H9 (cell line): ENCODE results near the gene IL20RB. TPM values are rescaled to one million over a fixed set of nuclear protein-coding genes. Genes with fewer than 3 reads are reported as not detected.

ENCODE experiments used
- DNase-seq: peaks from one replicate; pipeline ENCODE4 v3.0.0-alpha.2; 2017
- H2AFZ ChIP-seq: one replicate; pipeline ENCODE4 v1.6.1; 2013; ENCODE audit warnings: mild to moderate bottlenecking, low read length, control low read depth, moderate library complexity
- H2AK5ac ChIP-seq: 2 replicates; pipeline ENCODE4 v1.6.1; 2013; ENCODE audit warnings: low read length, control low read depth, mixed read lengths; ENCODE audit not compliant: insufficient read length
- H2BK120ac ChIP-seq: one replicate; pipeline ENCODE4 v1.6.1; 2013; ENCODE audit warnings: low read depth, mild to moderate bottlenecking, low read length, control low read depth, inconsistent platforms; ENCODE audit not compliant: poor library complexity, severe bottlenecking
- H2BK12ac ChIP-seq: 2 replicates; pipeline ENCODE4 v1.6.1; 2013; ENCODE audit warnings: low read length, control low read depth, mixed read lengths, low read depth; ENCODE audit not compliant: insufficient read length
- H2BK15ac ChIP-seq: 2 replicates; pipeline ENCODE4 v1.6.1; 2013; ENCODE audit warnings: low read depth, low read length, control low read depth
- H2BK20ac ChIP-seq: one replicate; pipeline ENCODE4 v1.6.1; 2013; ENCODE audit warnings: low read depth, mild to moderate bottlenecking, low read length, control low read depth, inconsistent platforms; ENCODE audit not compliant: poor library complexity, severe bottlenecking
- H2BK5ac ChIP-seq: 2 replicates; pipeline ENCODE4 v1.6.1; 2013; ENCODE audit warnings: low read length, control low read depth, mixed read lengths; ENCODE audit not compliant: insufficient read length
- H3K14ac ChIP-seq: 2 replicates; pipeline ENCODE4 v1.6.1; 2013; ENCODE audit warnings: low read length, control low read depth; ENCODE audit not compliant: insufficient read depth
- H3K18ac ChIP-seq: 2 replicates; pipeline ENCODE4 v1.6.1; 2013; ENCODE audit warnings: low read depth, mild to moderate bottlenecking, mixed read lengths, low read length, control low read depth; ENCODE audit not compliant: insufficient read length
- H3K23ac ChIP-seq: 2 replicates; pipeline ENCODE4 v1.6.1; 2013; ENCODE audit warnings: low read length, control low read depth, mixed read lengths, low read depth; ENCODE audit not compliant: insufficient read length
- H3K23me2 ChIP-seq: 2 replicates; pipeline ENCODE4 v1.6.1; 2013; ENCODE audit warnings: low read depth, mild to moderate bottlenecking, mixed read lengths, low read length, control low read depth; ENCODE audit not compliant: insufficient read length, poor library complexity, severe bottlenecking
- H3K27ac ChIP-seq: 2 replicates; pipeline ENCODE4 v1.5.1; 2013; ENCODE audit warnings: low read length, control low read depth, mixed read lengths, low read depth; ENCODE audit not compliant: insufficient read length
- H3K27me3 ChIP-seq: 2 replicates; pipeline ENCODE4 v1.6.1; 2013; ENCODE audit warnings: low read length, control low read depth, inconsistent platforms; ENCODE audit not compliant: insufficient read depth
- H3K4ac ChIP-seq: 2 replicates; pipeline ENCODE4 v1.6.1; 2013; ENCODE audit warnings: low read depth, mild to moderate bottlenecking, control low read depth, inconsistent platforms, low read length, moderate library complexity
- H3K4me1 ChIP-seq: 2 replicates; pipeline ENCODE4 v1.6.1; 2013; ENCODE audit warnings: low read length, control low read depth, inconsistent platforms; ENCODE audit not compliant: insufficient read depth
- H3K4me2 ChIP-seq: 2 replicates; pipeline ENCODE4 v1.6.1; 2013; ENCODE audit warnings: low read length, control low read depth, mixed read lengths; ENCODE audit not compliant: insufficient read length, insufficient read depth
- H3K56ac ChIP-seq: 2 replicates; pipeline ENCODE4 v1.6.1; 2013; ENCODE audit warnings: low read depth, mild to moderate bottlenecking, mixed read lengths, low read length, control low read depth; ENCODE audit not compliant: insufficient read length
- H3K79me1 ChIP-seq: 2 replicates; pipeline ENCODE4 v1.6.1; 2013; ENCODE audit warnings: low read depth, mild to moderate bottlenecking, moderate library complexity, low read length, control low read depth, inconsistent platforms; ENCODE audit not compliant: insufficient read depth, poor library complexity, severe bottlenecking
- H3K79me2 ChIP-seq: 2 replicates; pipeline ENCODE4 v1.6.1; 2013; ENCODE audit warnings: low read length, control low read depth, inconsistent platforms; ENCODE audit not compliant: insufficient read depth
- H3K9ac ChIP-seq: 2 replicates; pipeline ENCODE4 v1.6.1; 2013; ENCODE audit warnings: low read length, control low read depth, mixed read lengths; ENCODE audit not compliant: insufficient read length; ENCODE audit errors: extremely low read depth
- H3K9me3 ChIP-seq: one replicate; pipeline ENCODE4 v1.6.1; 2013; ENCODE audit warnings: low read depth, low read length, inconsistent platforms; ENCODE audit not compliant: control insufficient read depth
- H3T11ph ChIP-seq: one replicate; pipeline ENCODE4 v1.6.1; 2013; ENCODE audit warnings: mild to moderate bottlenecking, low read length, control low read depth, inconsistent platforms
- H4K20me1 ChIP-seq: one replicate; pipeline ENCODE4 v1.6.1; 2013; ENCODE audit not compliant: control insufficient read depth, insufficient read length, insufficient read depth
- H4K5ac ChIP-seq: 2 replicates; pipeline ENCODE4 v1.6.1; 2013; ENCODE audit warnings: low read depth, mild to moderate bottlenecking, mixed read lengths, low read length, control low read depth; ENCODE audit not compliant: insufficient read length
- H4K8ac ChIP-seq: replicated peaks from 2 replicates; pipeline ENCODE4 v1.6.1; 2013; ENCODE audit warnings: low read length, control low read depth, mixed read lengths, low read depth; ENCODE audit not compliant: insufficient read length
- H4K91ac ChIP-seq: 2 replicates; pipeline ENCODE4 v1.6.1; 2013; ENCODE audit warnings: low read depth, mild to moderate bottlenecking, moderate library complexity, mixed read lengths, low read length, control low read depth; ENCODE audit not compliant: insufficient read length
- H3K27ac Mint-ChIP-seq, 3 experiments: 2 replicates in 2 of 3; 3 replicates in 1 of 3; pipeline ENCODE4 v1.8.0; 2020 to 2021; ENCODE audit warnings: mixed read lengths in 3 of 3, mild to moderate bottlenecking in 1 of 3, moderate library complexity in 1 of 3
- H3K27me3 Mint-ChIP-seq: 2 replicates; pipeline ENCODE4 v1.8.0; 2021; ENCODE audit warnings: low read depth, mild to moderate bottlenecking, moderate library complexity, mixed read lengths
- H3K36me3 Mint-ChIP-seq, 3 experiments: 2 replicates in 2 of 3; 3 replicates in 1 of 3; pipeline ENCODE4 v1.8.0; 2020 to 2021; ENCODE audit warnings: low read depth in 3 of 3, mixed read lengths in 3 of 3; ENCODE audit not compliant: insufficient read depth in 1 of 3
- H3K4me1 Mint-ChIP-seq, 2 experiments: 2 replicates each; pipeline ENCODE4 v1.8.0; 2020; ENCODE audit warnings: mixed read lengths in 2 of 2
- H3K4me3 Mint-ChIP-seq, 2 experiments: 2 replicates in 1 of 2; 3 replicates in 1 of 2; pipeline ENCODE4 v1.8.0; 2020 to 2021; ENCODE audit warnings: mild to moderate bottlenecking in 2 of 2, mixed read lengths in 2 of 2, moderate library complexity in 1 of 2
- H3K9me3 Mint-ChIP-seq, 2 experiments: 2 replicates in 1 of 2; 3 replicates in 1 of 2; pipeline ENCODE4 v1.8.0; 2020; ENCODE audit warnings: mild to moderate bottlenecking in 2 of 2, mixed read lengths in 2 of 2, moderate library complexity in 1 of 2
- WGBS: extraction: QIAGEN DNeasy Blood & Tissue Kit; methylation state at CpG from one replicate; pipeline ENCODE4 v1.1.7; 2013; ENCODE audit warnings: missing lambda C conversion rate, low lambda C conversion rate, mixed read lengths; ENCODE audit not compliant: insufficient read length; ENCODE audit errors: extremely low coverage; 5-methylcytosine and 5-hydroxymethylcytosine counted together
- total RNA-seq: library from RNA; stranded (reverse); gene quantifications from 2 replicates; pipeline ENCODE4 v1.2.1, GENCODE V29; 2021
- TF ChIP-seq, protein P1 (sequence below): fragments of 200-600 bp; sonication (generic); conservative IDR thresholded peaks from 3 replicates; pipeline ENCODE4 v1.8.0; 2021; ENCODE audit warnings: antibody characterized with exemption, mild to moderate bottlenecking

IL20RB gene
- total RNA-seq, 1 experiment from 2014 or later, result 1.5 TPM

- H3K27me3 ChIP-seq, result no peaks in the 10 kb centered on the region
- no peak overlapping the region for H3K14ac ChIP-seq
- no peak overlapping the region for H2BK12ac ChIP-seq
- H3K4me1 ChIP-seq, result peaks cover 2% of the 10 kb centered on the region; the same call in 1 of the 2 replicates
- WGBS, result no CpG with 5 or more reads among the region's 1 CpG
- H4K8ac ChIP-seq, result no peak overlapping the region
- no peak overlapping the region for H4K5ac ChIP-seq
- Mint-ChIP-seq H3K36me3 (no peaks in the 10 kb centered on the region), H3K27me3 (no peaks in the 10 kb centered on the region), H3K4me1 (peaks cover 16 to 20% of the 10 kb centered on the region in 2 experiments), H3K27ac (no peak overlapping the region), H3K9me3 (no peaks in the 10 kb centered on the region), H3K4me3 (no peak overlapping the region)
- no peak overlapping the region for H4K91ac ChIP-seq
- H3K79me2 ChIP-seq, result no peaks in the 10 kb centered on the region
- no peak overlapping the region for H3K9ac ChIP-seq
- H4K20me1 ChIP-seq, result no peaks in the 10 kb centered on the region
- H3K23ac ChIP-seq, result no peak overlapping the region
- no peak overlapping the region for H2AK5ac ChIP-seq
- H3K23me2 ChIP-seq, result no peaks in the 10 kb centered on the region
- H2AFZ ChIP-seq, result no peak overlapping the region
- no peaks in the 10 kb centered on the region for H3K9me3 ChIP-seq
- TF ChIP-seq, protein P1, sequence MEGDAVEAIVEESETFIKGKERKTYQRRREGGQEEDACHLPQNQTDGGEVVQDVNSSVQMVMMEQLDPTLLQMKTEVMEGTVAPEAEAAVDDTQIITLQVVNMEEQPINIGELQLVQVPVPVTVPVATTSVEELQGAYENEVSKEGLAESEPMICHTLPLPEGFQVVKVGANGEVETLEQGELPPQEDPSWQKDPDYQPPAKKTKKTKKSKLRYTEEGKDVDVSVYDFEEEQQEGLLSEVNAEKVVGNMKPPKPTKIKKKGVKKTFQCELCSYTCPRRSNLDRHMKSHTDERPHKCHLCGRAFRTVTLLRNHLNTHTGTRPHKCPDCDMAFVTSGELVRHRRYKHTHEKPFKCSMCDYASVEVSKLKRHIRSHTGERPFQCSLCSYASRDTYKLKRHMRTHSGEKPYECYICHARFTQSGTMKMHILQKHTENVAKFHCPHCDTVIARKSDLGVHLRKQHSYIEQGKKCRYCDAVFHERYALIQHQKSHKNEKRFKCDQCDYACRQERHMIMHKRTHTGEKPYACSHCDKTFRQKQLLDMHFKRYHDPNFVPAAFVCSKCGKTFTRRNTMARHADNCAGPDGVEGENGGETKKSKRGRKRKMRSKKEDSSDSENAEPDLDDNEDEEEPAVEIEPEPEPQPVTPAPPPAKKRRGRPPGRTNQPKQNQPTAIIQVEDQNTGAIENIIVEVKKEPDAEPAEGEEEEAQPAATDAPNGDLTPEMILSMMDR, result no peak
- no peak overlapping the region for H3K4me2 ChIP-seq
- no peak overlapping the region for H2BK15ac ChIP-seq
- H2BK20ac ChIP-seq, result no peak overlapping the region
- no peak overlapping the region for H3K56ac ChIP-seq
- no peaks in the 10 kb centered on the region for H3K79me1 ChIP-seq
- H3T11ph ChIP-seq, result no peak overlapping the region
- H3K18ac ChIP-seq, result no peak overlapping the region
- no peak overlapping the region for H2BK120ac ChIP-seq
- no peak overlapping the region for H3K27ac ChIP-seq
- no peak overlapping the region for H3K4ac ChIP-seq
- no peak for DNase-seq
- no peak overlapping the region for H2BK5ac ChIP-seq
Observed at GRCh38 chr3:136952292-136952691, 5.5 kb upstream of the IL20RB start.
